Heart right ventricle (tissue), 16 donors: ENCODE measurements around the gene EREG. TPM values are rescaled to one million over a fixed set of nuclear protein-coding genes. Genes with fewer than 3 reads are reported as not detected.

ENCODE experiments used
- ATAC-seq, 8 donors: fragments of 200-7000 bp; cut with Tn5 transposase; one replicate each; pipeline ENCODE4 v1.9.1; 2020; ENCODE audit warnings: mild to moderate bottlenecking in 8 of 8, moderate library complexity in 8 of 8, moderate number of reproducible peaks in 1 of 8
- DNase-seq, 2 donors: peaks; one replicate each; pipeline ENCODE4 v3.0.0-alpha.2; 2020
- H3K27ac ChIP-seq, 10 donors: fragments of 200-600 bp; sonication (generic) in 2 of 10; one replicate each; pipeline versions ENCODE4 v1.5.0 to v1.8.0; 2020 to 2022; ENCODE audit warnings: mild to moderate bottlenecking in 3 of 10
- H3K27me3 ChIP-seq, 7 donors: fragments of 200-600 bp; one replicate each; pipeline ENCODE4 v1.8.0; 2021 to 2022; ENCODE audit warnings: mild to moderate bottlenecking in 2 of 7
- H3K36me3 ChIP-seq, 9 donors: fragments of 200-600 bp; sonication (generic) in 1 of 9; one replicate each; pipeline versions ENCODE4 v1.5.0 to v1.8.0; 2020 to 2022; ENCODE audit warnings: mild to moderate bottlenecking in 2 of 9
- H3K4me1 ChIP-seq, 9 donors: fragments of 200-600 bp; sonication (generic) in 1 of 9; one replicate each; pipeline versions ENCODE4 v1.5.0 to v1.8.0; 2020 to 2022; ENCODE audit warnings: mild to moderate bottlenecking in 4 of 9
- H3K4me3 ChIP-seq, 10 donors: fragments of 200-600 bp; sonication (generic) in 2 of 10; one replicate each; pipeline versions ENCODE4 v1.5.0 to v1.8.0; 2020 to 2022; ENCODE audit warnings: mild to moderate bottlenecking in 7 of 10, moderate library complexity in 2 of 10
- H3K9me3 ChIP-seq, 11 donors: fragments of 200-600 bp in 10 of 11; sonication (generic) in 2 of 11; one replicate each; pipeline versions ENCODE4 v1.5.0 to v1.8.0; 2013 to 2022; ENCODE audit warnings: mild to moderate bottlenecking in 2 of 11, control low read depth in 1 of 11, moderate library complexity in 1 of 11
- WGBS, 2 donors: extraction: QIAGEN DNeasy Blood & Tissue Kit; methylation state at CpG; one replicate each; pipeline ENCODE4 v1.1.7; 2013; ENCODE audit warnings: inconsistent platforms in 1 of 2; 5-methylcytosine and 5-hydroxymethylcytosine counted together
- intact Hi-C, 10 donors: fragments of 100-400 bp; cut with DNase I; formaldehyde crosslinking; loops; one replicate each; pipeline versions ENCODE4 v1.11.1 to v1.14.2; 2022
- polyA plus RNA-seq, 2 donors: library from polyadenylated mRNA; stranded (reverse); fragments of 200-250 nt; gene quantifications; one replicate each; pipeline ENCODE4 v1.2.3, GENCODE V29; 2013
- total RNA-seq, 10 donors: library from RNA; stranded (reverse); fragmentation: NEBNext Ultra II Directional in 3 of 10; extraction: Animal tissue kit (Norgen Biotek cat#: 25700) in 3 of 10; gene quantifications; one replicate each; pipeline versions ENCODE4 v1.2.1 to v1.2.4, GENCODE V29; 2021 to 2023
- TF ChIP-seq, protein P1 (sequence below), 9 donors: fragments of 200-600 bp; sonication (generic) in 2 of 9; IDR thresholded peaks; one replicate each; pipeline versions ENCODE4 v1.5.0 to v1.8.0; 2021 to 2022; ENCODE audit warnings: antibody characterized with exemption in 9 of 9, mild to moderate bottlenecking in 5 of 9, moderate library complexity in 1 of 9
- donor health status: Arrhythmogenic right ventricular cardiomyopathy.
- donor health status: ischemic (EF 13 %, LVEDD 7.1; RV severe dilation, severe dysfunction).
- donor health status: healthy with polysubstance abuse.
- donor health status: DM: no; HTN: yes; CAD: no.
- donor health status: DM: no; HTN: no; CAD: no.
- donor health status: ischemic (EF 25% LVEDD 6.9; RV normal size, moderate dysfunction).
- donor health status: ischemic (EF 25% LVEDD 5.7; RV mildly dilated, moderate dysfunction).
- donor health status: healthy.
- donor health status: DM: yes; HTN: yes; CAD: no.
- donor health status: Ischemic cardiomyopathy.
- donor health status: ischemic (EF 35%, LVEDD 5.7; RV mildly dilated, moderate dysfunction).
- donor health status: nonischemic (EF 11% LVEDD 7.7; RV severe dilation, severe dysfunction).
- donor health status: DM: yes; HTN: yes; CAD: no.
- donor health status: PGD.
- donor health status: ischemic (EF 29% LVEDD 5.4; RV normal size, mild dysfunction).
- donor health status: nonischemic (EF 23%, LVEDD 6.1; RV moderate dilation, normal function).

The EREG gene
- total and polyA plus RNA-seq, 12 donors: 0.06 to 4.0 (median 0.20) TPM; not detected in 2

DNA sequence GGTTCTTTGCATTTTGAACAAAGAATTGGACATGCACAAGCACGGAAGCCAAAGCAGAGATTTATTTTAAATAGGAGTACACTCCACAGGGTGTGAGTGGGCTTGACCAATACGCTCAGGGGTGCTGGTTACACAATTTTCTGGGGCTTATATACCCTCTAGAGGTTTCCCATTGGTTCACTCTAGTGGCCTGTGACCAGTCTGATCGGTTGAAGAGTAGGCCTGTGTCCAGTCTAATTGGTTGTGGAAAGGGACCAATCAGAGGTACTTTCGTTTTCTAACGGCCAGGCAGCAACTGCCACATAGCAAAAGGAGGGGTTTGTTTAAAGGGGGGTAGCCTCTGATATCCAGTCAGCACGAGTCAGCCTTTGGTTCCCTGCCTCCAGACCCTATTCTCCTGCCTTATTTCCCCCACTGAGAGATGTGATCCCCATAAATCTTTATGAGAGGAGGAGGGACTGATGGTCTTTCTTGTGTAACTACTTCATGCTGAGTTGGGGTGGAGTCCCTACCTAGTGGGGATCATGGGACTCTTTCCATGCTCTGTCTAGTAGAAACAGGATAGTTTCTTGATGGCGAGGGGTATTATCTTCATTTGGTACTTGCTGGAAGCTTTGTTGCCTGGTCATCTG is 68.7 kb downstream of the EREG start:
- Histone ChIP-seq H3K27ac (no peak overlapping the region), H3K36me3 (no peaks in the 10 kb centered on the region), H3K4me1 (peaks cover 0 to 21% (median 0%) of the 10 kb centered on the region in 9 donors), H3K9me3 (no peaks in the 10 kb centered on the region), H3K4me3 (no peak overlapping the region), H3K27me3 (no peaks in the 10 kb centered on the region)
- intact Hi-C loops: no loop called here
- ATAC-seq: no peak
- WGBS, 2 donors: 75 to 76% methylated on average over 7 of the region's 7 CpGs
- DNase-seq: no peak
- TF ChIP-seq, protein P1, sequence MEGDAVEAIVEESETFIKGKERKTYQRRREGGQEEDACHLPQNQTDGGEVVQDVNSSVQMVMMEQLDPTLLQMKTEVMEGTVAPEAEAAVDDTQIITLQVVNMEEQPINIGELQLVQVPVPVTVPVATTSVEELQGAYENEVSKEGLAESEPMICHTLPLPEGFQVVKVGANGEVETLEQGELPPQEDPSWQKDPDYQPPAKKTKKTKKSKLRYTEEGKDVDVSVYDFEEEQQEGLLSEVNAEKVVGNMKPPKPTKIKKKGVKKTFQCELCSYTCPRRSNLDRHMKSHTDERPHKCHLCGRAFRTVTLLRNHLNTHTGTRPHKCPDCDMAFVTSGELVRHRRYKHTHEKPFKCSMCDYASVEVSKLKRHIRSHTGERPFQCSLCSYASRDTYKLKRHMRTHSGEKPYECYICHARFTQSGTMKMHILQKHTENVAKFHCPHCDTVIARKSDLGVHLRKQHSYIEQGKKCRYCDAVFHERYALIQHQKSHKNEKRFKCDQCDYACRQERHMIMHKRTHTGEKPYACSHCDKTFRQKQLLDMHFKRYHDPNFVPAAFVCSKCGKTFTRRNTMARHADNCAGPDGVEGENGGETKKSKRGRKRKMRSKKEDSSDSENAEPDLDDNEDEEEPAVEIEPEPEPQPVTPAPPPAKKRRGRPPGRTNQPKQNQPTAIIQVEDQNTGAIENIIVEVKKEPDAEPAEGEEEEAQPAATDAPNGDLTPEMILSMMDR (IDR thresholded peaks at IDR 0.05): no peak

GRCh38 chr4:74435296-74435695 is 70.4 kb downstream of the EREG start:
- H3K4me1 ChIP-seq: peaks cover 0 to 20% (median 0%) of the 10 kb centered on the region in 9 donors
- intact Hi-C loops: no loop called here
- no peak for ATAC-seq
- 92 to 97% methylated on average over 1 of the region's 1 CpG for WGBS, 2 donors
- H3K27me3 ChIP-seq: no peaks in the 10 kb centered on the region
- TF ChIP-seq, protein P1 (IDR thresholded peaks at IDR 0.05): no peak
- H3K4me3 ChIP-seq: no peak overlapping the region
- no peaks in the 10 kb centered on the region for H3K9me3 ChIP-seq
- DNase-seq: no peak
- H3K27ac ChIP-seq: no peak overlapping the region
- no peaks in the 10 kb centered on the region for H3K36me3 ChIP-seq

- H3K27me3 ChIP-seq: no peaks in the 10 kb centered on the region
- no peak overlapping the region for H3K4me3 ChIP-seq
- TF ChIP-seq, protein P1 (IDR thresholded peaks at IDR 0.05): no peak
- ATAC-seq (no peak), DNase-seq (no peak)
- H3K36me3 ChIP-seq: no peaks in the 10 kb centered on the region
- H3K4me1 ChIP-seq: no peaks in the 10 kb centered on the region
- intact Hi-C loops: no loop called here
- H3K9me3 ChIP-seq: no peaks in the 10 kb centered on the region
- 72 to 79% methylated on average over 3 of the region's 3 CpGs for WGBS, 2 donors
- H3K27ac ChIP-seq: no peak overlapping the region
These were observed 72.9 kb downstream of the EREG start for GRCh38 chr4:74437866-74438265.

Other genes with a start within 250 kb of the EREG start
- 10 to 100 TPM in 8 of 10 donors, 1 to 10 TPM in 2; 8.1 to 19.3 (median 12.5) TPM for gene MTHFD2L, start 207.0 kb upstream of the EREG start, total RNA-seq
- gene MTHFD2L, start 207.0 kb upstream of the EREG start, polyA plus RNA-seq: 1 to 10 TPM; 5.7 to 9.7 TPM
- 1 to 10 TPM in 1 of 10 donors, under 1 TPM in 1, not detected in 8; 0.66 to 8.4 TPM for gene EPGN, start 56.7 kb upstream of the EREG start, total RNA-seq
- under 1 TPM in 1 of 2 donors, not detected in 1; 0.03 TPM for gene EPGN, start 56.7 kb upstream of the EREG start, polyA plus RNA-seq
- gene AREG, start 80.0 kb downstream of the EREG start, total RNA-seq: 10 to 100 TPM in 3 of 10 donors, 1 to 10 TPM in 4, under 1 TPM in 1, not detected in 2; 0.77 to 17.7 (median 4.3) TPM
- gene AREG, start 80.0 kb downstream of the EREG start, polyA plus RNA-seq: 10 to 100 TPM in 1 of 2 donors, 1 to 10 TPM in 1; 1.5 to 22.9 TPM